B cell (primary cell): ENCODE data around the gene NUDT16L1. TPM values are rescaled to one million over a fixed set of nuclear protein-coding genes. Genes with fewer than 3 reads are reported as not detected.

Experiments used
- ATAC-seq: fragments of 200-7000 bp; cut with Tn5 transposase; one replicate; pipeline ENCODE4 v1.10.0; 2021; ENCODE audit warnings: low read depth, mild to moderate bottlenecking, moderate number of reproducible peaks, moderate library complexity
- CTCF ChIA-PET: fragments of 350-600 bp; sonication (Branson Sonifier 250); formaldehyde crosslinking; loops from one replicate; lab custom pipeline; 2021; ENCODE audit warnings: antibody characterized with exemption, inconsistent platforms; lab: Charles Lee
- POLR2A ChIA-PET: fragments of 350-600 bp; sonication (Branson Sonifier 250); formaldehyde crosslinking; loops from one replicate; lab custom pipeline; 2021; ENCODE audit warnings: antibody characterized with exemption; lab: Charles Lee
- DNase-seq: peaks from one replicate; pipeline ENCODE4 v3.0.0; 2013
- H2AFZ ChIP-seq: 2 replicates; pipeline ENCODE4 v1.6.1; 2012; ENCODE audit warnings: mild to moderate bottlenecking, low read depth, low read length; ENCODE audit not compliant: insufficient read depth, poor library complexity, severe bottlenecking
- H3K27ac ChIP-seq, 2 donors: 1 replicate in 1 of 2; 2 replicates in 1 of 2; pipeline ENCODE4 v1.5.1; 2012 to 2013; ENCODE audit warnings: low read length in 2 of 2, mild to moderate bottlenecking in 2 of 2, moderate library complexity in 1 of 2
- H3K27me3 ChIP-seq, 4 experiments: fragments of 200-600 bp in 1 of 4; sonication (generic) in 1 of 4; replicated peaks in 1 of 4; 1 replicate in 2 of 4; 2 replicates in 2 of 4; pipeline versions ENCODE4 v1.6.1 to v1.7.0; 2013 to 2016; ENCODE audit warnings: low read length in 3 of 4, mild to moderate bottlenecking in 2 of 4, mixed read lengths in 1 of 4, moderate library complexity in 1 of 4; ENCODE audit not compliant: insufficient read depth in 4 of 4, control insufficient read depth in 3 of 4; ENCODE audit errors: control extremely low read depth in 1 of 4
- H3K36me3 ChIP-seq, 2 experiments: replicated peaks in 1 of 2; 1 replicate in 1 of 2; 2 replicates in 1 of 2; pipeline versions ENCODE4 v1.6.1 to v1.7.1; 2013; ENCODE audit warnings: low read length in 1 of 2; ENCODE audit not compliant: insufficient read depth in 2 of 2, control insufficient read depth in 1 of 2; ENCODE audit errors: control extremely low read depth in 1 of 2, extremely low read depth in 1 of 2
- H3K4me1 ChIP-seq, 2 donors: fragments of 200-600 bp in 1 of 2; sonication (generic) in 1 of 2; 1 replicate in 1 of 2; 2 replicates in 1 of 2; pipeline versions ENCODE4 v1.5.1 to v1.6.1; 2013 to 2017; ENCODE audit warnings: low read length in 2 of 2; ENCODE audit not compliant: control insufficient read depth in 2 of 2, insufficient read depth in 2 of 2
- H3K4me2 ChIP-seq: replicated peaks from 2 replicates; pipeline ENCODE3; 2012; ENCODE audit warnings: mild to moderate bottlenecking, low read depth, low read length; ENCODE audit not compliant: poor library complexity, severe bottlenecking
- H3K4me3 ChIP-seq, 5 experiments: fragments of 200-600 bp in 1 of 5; sonication (generic) in 1 of 5; 1 replicate in 3 of 5; 2 replicates in 2 of 5; pipeline versions ENCODE4 v1.5.1 to v1.7.0; 2011 to 2016; ENCODE audit warnings: low read length in 4 of 5, mild to moderate bottlenecking in 4 of 5, low read depth in 2 of 5, control low read depth in 1 of 5, moderate library complexity in 1 of 5; ENCODE audit not compliant: insufficient read depth in 1 of 5; ENCODE audit errors: control extremely low read depth in 1 of 5, extremely low read depth in 1 of 5
- H3K79me2 ChIP-seq: fragments of 200-600 bp; sonication (generic); one replicate; pipeline ENCODE4 v1.6.0; 2016; ENCODE audit warnings: low read length; ENCODE audit not compliant: control insufficient read depth, insufficient read depth
- H3K9ac ChIP-seq: fragments of 200-600 bp; sonication (generic); 2 replicates; pipeline ENCODE4 v1.6.1; 2017; ENCODE audit warnings: mild to moderate bottlenecking, low read length, moderate library complexity
- H3K9me3 ChIP-seq, 3 donors: one replicate each; pipeline versions ENCODE4 v1.6.1 to v1.7.1; 2013; ENCODE audit warnings: low read length in 2 of 3; ENCODE audit not compliant: control insufficient read depth in 2 of 3, insufficient read depth in 1 of 3; ENCODE audit errors: control extremely low read depth in 1 of 3
- H4K20me1 ChIP-seq: 2 replicates; pipeline ENCODE4 v1.6.0; 2012; ENCODE audit warnings: mild to moderate bottlenecking, low read length; ENCODE audit not compliant: insufficient read depth, control insufficient read depth, poor library complexity, severe bottlenecking
- H3K27ac Mint-ChIP-seq: one replicate; pipeline ENCODE4 v1.8.0; 2021; ENCODE audit warnings: mixed read lengths
- H3K27me3 Mint-ChIP-seq: one replicate; pipeline ENCODE4 v1.8.0; 2021; ENCODE audit warnings: mixed read lengths
- H3K4me1 Mint-ChIP-seq: one replicate; pipeline ENCODE4 v1.8.0; 2021; ENCODE audit warnings: mixed read lengths
- H3K4me3 Mint-ChIP-seq: one replicate; pipeline ENCODE4 v1.8.0; 2021; ENCODE audit warnings: mixed read lengths
- H3K9me3 Mint-ChIP-seq: one replicate; pipeline ENCODE4 v1.8.0; 2022; ENCODE audit warnings: mixed read lengths; ENCODE audit not compliant: insufficient read depth
- EZH2 ChIP-seq: IDR thresholded peaks from 2 replicates; pipeline ENCODE4 v1.6.1; 2012; ENCODE audit warnings: borderline replicate concordance, low read depth, mild to moderate bottlenecking, moderate library complexity, low read length; ENCODE audit not compliant: insufficient read depth, poor library complexity, severe bottlenecking
- WGBS: methylation state at CpG from one replicate; pipeline ENCODE4 v1.1.5; 2013; ENCODE audit warnings: missing lambda C conversion rate; ENCODE audit not compliant: insufficient coverage; 5-methylcytosine and 5-hydroxymethylcytosine counted together
- intact Hi-C: fragments of 100-400 bp; cut with micrococcal nuclease; formaldehyde crosslinking; loops from one replicate; pipeline ENCODE4 v1.10.0; 2022
- polyA plus RNA-seq: library from polyadenylated mRNA; depleted of rRNA; stranded (reverse); fragments of >200 nt; gene quantifications from 2 replicates; pipeline ENCODE4 v1.2.3, GENCODE V29; 2012
- total RNA-seq, 2 donors: library from RNA; stranded (reverse); fragments of 120-200 nt in 1 of 2; gene quantifications; 1 replicate in 1 of 2; 2 replicates in 1 of 2; pipeline versions ENCODE4 v1.2.3 to v1.2.4, GENCODE V29; 2013 to 2022
- TF ChIP-seq, protein P1 (sequence below): fragments of 200-600 bp; IDR thresholded peaks from one replicate; pipeline ENCODE4 v1.8.0; 2022; ENCODE audit warnings: antibody characterized with exemption, mild to moderate bottlenecking

NUDT16L1 gene
- total and polyA plus RNA-seq, 2 donors (not counting 1 experiment from before 2014, with no cell fraction given): 38.5 to 59.2 TPM

DNA sequence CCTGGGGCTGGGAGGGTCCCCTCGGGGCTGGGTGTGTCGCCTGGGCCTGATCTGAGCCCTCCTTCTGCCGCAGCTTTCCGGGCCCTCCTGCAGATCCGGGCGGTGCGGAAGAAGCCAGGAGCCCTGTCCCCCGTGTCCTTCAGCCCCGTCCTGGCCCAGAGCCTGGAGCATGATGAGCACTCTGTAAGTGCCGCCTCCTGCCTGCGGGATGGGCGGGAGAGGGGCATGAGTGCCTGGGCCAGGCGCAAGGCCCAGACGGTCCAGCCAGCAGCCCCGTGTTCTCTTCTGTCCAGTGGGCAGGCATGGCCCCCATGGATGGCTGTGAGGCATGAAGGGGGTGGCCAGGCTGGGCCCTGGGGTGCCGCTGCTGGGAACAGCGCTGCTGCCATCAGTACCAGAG, 16.0 kb upstream of the NUDT16L1 start:
- over 99% methylated on average over 17 of the region's 17 CpGs for WGBS
- H3K4me2 ChIP-seq: no peak overlapping the region
- no peak for DNase-seq
- H2AFZ ChIP-seq: no peak overlapping the region
- TF ChIP-seq, protein P1, sequence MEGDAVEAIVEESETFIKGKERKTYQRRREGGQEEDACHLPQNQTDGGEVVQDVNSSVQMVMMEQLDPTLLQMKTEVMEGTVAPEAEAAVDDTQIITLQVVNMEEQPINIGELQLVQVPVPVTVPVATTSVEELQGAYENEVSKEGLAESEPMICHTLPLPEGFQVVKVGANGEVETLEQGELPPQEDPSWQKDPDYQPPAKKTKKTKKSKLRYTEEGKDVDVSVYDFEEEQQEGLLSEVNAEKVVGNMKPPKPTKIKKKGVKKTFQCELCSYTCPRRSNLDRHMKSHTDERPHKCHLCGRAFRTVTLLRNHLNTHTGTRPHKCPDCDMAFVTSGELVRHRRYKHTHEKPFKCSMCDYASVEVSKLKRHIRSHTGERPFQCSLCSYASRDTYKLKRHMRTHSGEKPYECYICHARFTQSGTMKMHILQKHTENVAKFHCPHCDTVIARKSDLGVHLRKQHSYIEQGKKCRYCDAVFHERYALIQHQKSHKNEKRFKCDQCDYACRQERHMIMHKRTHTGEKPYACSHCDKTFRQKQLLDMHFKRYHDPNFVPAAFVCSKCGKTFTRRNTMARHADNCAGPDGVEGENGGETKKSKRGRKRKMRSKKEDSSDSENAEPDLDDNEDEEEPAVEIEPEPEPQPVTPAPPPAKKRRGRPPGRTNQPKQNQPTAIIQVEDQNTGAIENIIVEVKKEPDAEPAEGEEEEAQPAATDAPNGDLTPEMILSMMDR: no peak
- TF ChIP-seq EZH2: no peak
- H4K20me1 ChIP-seq: peaks cover 25% of the 10 kb centered on the region
- ATAC-seq: no peak
- Mint-ChIP-seq H3K27ac (no peak overlapping the region), H3K9me3 (no peaks in the 10 kb centered on the region), H3K4me1 (no peaks in the 10 kb centered on the region), H3K4me3 (no peak overlapping the region), H3K27me3 (no peaks in the 10 kb centered on the region)
- no peak overlapping the region for H3K4me3 ChIP-seq
- CTCF ChIA-PET: no interaction called here
- peaks cover 10% of the 10 kb centered on the region for H3K79me2 ChIP-seq
- no peaks in the 10 kb centered on the region for H3K27me3 ChIP-seq
- POLR2A ChIA-PET: interaction anchor here (0.6 kb wide), 1 partner anchor 291 kb away, joined by 3 read pairs; no protein-coding TSS in a partner anchor
- peaks cover 0 to 37% of the 10 kb centered on the region in 2 experiments for H3K36me3 ChIP-seq
- no peak overlapping the region for H3K27ac ChIP-seq
- H3K9me3 ChIP-seq: no peaks in the 10 kb centered on the region
- no peak overlapping the region for H3K9ac ChIP-seq
- intact Hi-C loops: no loop called here
- no peaks in the 10 kb centered on the region for H3K4me1 ChIP-seq

DNA sequence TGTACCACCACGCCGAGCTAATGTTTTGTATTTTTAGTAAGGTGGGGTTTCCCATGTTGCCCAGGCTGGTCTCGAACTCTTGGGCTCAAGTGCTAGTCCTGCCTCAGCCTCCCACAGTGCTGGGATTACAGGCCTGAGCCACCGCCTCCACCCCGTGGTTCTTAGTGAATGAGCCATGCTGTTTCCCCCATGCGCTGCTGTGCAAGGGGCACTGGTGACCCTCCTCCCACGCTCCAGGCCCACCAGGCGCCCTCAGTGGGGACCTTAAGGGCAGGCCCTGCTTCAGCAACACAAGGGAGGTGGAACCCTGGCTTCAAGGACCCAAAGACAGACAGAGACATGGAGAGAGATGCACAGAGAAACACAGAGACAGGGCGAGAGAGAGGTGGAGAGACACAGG, 15.4 kb upstream of the NUDT16L1 start:
- Histone ChIP-seq H3K4me3 (no peak overlapping the region), H3K9ac (no peak overlapping the region), H3K27me3 (no peaks in the 10 kb centered on the region), H3K79me2 (peaks cover 10% of the 10 kb centered on the region), H4K20me1 (peaks cover 25% of the 10 kb centered on the region), H3K36me3 (peaks cover 0 to 38% of the 10 kb centered on the region in 2 experiments), H3K27ac (no peak overlapping the region), H2AFZ (no peak overlapping the region), H3K9me3 (no peaks in the 10 kb centered on the region), H3K4me1 (no peaks in the 10 kb centered on the region), H3K4me2 (no peak overlapping the region)
- TF ChIP-seq EZH2: no peak
- TF ChIP-seq, protein P1: no peak
- intact Hi-C loops: no loop called here
- H3K27me3 Mint-ChIP-seq: no peaks in the 10 kb centered on the region
- no peak overlapping the region for H3K27ac Mint-ChIP-seq
- no peak for ATAC-seq
- no peak for DNase-seq
- no peaks in the 10 kb centered on the region for H3K4me1 Mint-ChIP-seq
- H3K9me3 Mint-ChIP-seq: no peaks in the 10 kb centered on the region
- CTCF ChIA-PET: no interaction called here
- H3K4me3 Mint-ChIP-seq: no peak overlapping the region
- POLR2A ChIA-PET: interaction anchor here (0.6 kb wide), 1 partner anchor 290 kb away, joined by 3 read pairs; no protein-coding TSS in a partner anchor
- WGBS: 94% methylated on average over 7 of the region's 9 CpGs
